IPS DF 4.7 (cell line): ENCODE data around the gene CGN.

Experiments
- DNase-seq: peaks from one replicate; pipeline ENCODE4 v3.0.0-alpha.2; 2013; ENCODE audit warnings: low spot score; ENCODE audit errors: extremely low read depth

CGN gene

GRCh38 chr1:151499365-151499764, 11.8 kb upstream of the CGN start:
- DNase-seq, result no peak

GRCh38 chr1:151499930-151500329, 11.3 kb upstream of the CGN start:
- DNase-seq, result no peak

- no peak for DNase-seq
These were observed 9.7 kb upstream of the CGN start for GRCh38 chr1:151501474-151501873.

GRCh38 chr1:151502035-151502700, 9.0 kb upstream of the CGN start:
- DNase-seq, result no peak

GRCh38 chr1:151502859-151503780, 8.1 kb upstream of the CGN start:
- DNase-seq, result no peak

- no peak for DNase-seq
These were observed 6.9 kb upstream of the CGN start for GRCh38 chr1:151504252-151504651.

GRCh38 chr1:151504759-151505158, 6.4 kb upstream of the CGN start:
- no peak for DNase-seq

GRCh38 chr1:151508833-151509232, 2.4 kb upstream of the CGN start:
- DNase-seq, result no peak

- no peak for DNase-seq
These were observed 1.7 kb upstream of the CGN start for GRCh38 chr1:151509350-151510019.

GRCh38 chr1:151510020-151510405, 1.2 kb upstream of the CGN start:
- no peak for DNase-seq

GRCh38 chr1:151510614-151510956, 602 bp upstream of the CGN start:
- DNase-seq, result no peak

GRCh38 chr1:151511636-151512215, 539 bp downstream of the CGN start:
- DNase-seq, result no peak

- DNase-seq, result no peak
These were observed 1.1 kb downstream of the CGN start for GRCh38 chr1:151512326-151512725.

GRCh38 chr1:151512801-151513625, 1.8 kb downstream of the CGN start:
- no peak for DNase-seq

GRCh38 chr1:151513626-151514121, 2.5 kb downstream of the CGN start:
- no peak for DNase-seq

- DNase-seq, result no peak
These were observed 3.2 kb downstream of the CGN start for GRCh38 chr1:151514366-151514765.

- DNase-seq, result no peak
These were observed 4.1 kb downstream of the CGN start for GRCh38 chr1:151515265-151515664.

- DNase-seq, result no peak
These were observed 4.9 kb downstream of the CGN start for GRCh38 chr1:151516031-151516511.

- no peak for DNase-seq
These were observed 7.2 kb downstream of the CGN start for GRCh38 chr1:151518431-151518830.

GRCh38 chr1:151518936-151519335, 7.7 kb downstream of the CGN start:
- DNase-seq, result no peak

- no peak for DNase-seq
These were observed 8.5 kb downstream of the CGN start for GRCh38 chr1:151519667-151520066.
